ENCODE data around the gene TCAIM.
A peak's percentile ranks its signal among the peaks of the same experiment; 100 is the strongest.

TCAIM gene, protein sequence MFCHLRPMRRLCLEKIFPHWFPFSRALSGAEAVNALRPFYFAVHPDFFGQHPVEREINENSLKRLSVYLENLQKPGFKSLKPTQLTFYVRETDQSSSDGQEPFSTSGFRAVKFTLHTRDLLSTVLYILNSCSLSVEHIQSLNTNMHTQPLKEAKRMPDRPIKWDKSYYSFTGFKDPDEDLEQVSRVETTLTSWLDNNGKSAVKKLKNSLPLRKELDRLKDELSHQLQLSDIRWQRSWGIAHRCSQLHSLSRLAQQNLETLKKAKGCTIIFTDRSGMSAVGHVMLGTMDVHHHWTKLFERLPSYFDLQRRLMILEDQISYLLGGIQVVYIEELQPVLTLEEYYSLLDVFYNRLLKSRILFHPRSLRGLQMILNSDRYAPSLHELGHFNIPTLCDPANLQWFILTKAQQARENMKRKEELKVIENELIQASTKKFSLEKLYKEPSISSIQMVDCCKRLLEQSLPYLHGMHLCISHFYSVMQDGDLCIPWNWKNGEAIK

DNA sequence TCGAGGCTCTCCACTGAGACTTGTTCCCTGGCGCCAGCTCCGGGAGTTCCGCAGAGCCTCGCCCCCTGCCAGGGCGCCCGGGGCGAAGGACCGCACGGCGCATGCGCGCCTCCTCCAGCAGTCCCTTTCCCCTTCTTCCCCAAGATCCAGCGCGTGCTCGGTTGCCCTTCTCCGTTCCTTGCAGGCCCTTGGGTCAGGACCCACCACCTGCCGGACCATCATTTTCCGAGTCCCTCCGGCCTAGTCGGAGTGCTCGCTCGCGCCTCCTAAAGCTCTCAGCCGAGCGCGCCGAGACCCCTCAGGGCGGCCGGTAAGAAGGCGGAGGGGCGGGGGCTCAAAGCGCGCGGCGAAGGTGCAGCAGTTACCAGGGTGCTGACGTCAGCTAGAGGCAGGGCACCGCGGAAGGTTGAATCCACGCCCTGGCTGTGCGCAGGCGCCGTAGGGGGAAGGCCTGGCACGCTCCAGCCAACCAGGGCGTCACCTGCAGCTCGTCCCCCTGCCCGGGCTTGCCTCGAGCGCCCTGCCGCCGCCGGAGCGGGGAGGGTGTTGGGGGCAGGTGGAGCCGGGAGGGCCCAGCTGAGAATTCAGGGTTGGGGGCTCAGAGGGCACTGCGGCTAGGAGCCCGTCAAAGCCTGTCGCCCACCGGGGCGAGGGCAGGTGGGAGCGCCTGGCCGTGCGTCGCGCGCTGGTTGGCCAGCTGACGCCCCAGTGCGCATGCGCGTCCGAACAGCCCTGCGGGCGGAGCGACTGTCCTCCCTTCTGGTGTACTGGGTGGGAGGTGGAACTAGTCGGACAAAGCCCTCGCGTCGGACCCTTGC is at the start of gene TCAIM:
Gene TCAIM, plus strand, starts transcription at position 757 of the 818 bp plus-strand sequence. CDS start 16,017 bp downstream, outside the sequence.
- TF ChIP-seq, protein P1, sequence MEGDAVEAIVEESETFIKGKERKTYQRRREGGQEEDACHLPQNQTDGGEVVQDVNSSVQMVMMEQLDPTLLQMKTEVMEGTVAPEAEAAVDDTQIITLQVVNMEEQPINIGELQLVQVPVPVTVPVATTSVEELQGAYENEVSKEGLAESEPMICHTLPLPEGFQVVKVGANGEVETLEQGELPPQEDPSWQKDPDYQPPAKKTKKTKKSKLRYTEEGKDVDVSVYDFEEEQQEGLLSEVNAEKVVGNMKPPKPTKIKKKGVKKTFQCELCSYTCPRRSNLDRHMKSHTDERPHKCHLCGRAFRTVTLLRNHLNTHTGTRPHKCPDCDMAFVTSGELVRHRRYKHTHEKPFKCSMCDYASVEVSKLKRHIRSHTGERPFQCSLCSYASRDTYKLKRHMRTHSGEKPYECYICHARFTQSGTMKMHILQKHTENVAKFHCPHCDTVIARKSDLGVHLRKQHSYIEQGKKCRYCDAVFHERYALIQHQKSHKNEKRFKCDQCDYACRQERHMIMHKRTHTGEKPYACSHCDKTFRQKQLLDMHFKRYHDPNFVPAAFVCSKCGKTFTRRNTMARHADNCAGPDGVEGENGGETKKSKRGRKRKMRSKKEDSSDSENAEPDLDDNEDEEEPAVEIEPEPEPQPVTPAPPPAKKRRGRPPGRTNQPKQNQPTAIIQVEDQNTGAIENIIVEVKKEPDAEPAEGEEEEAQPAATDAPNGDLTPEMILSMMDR (IDR thresholded peaks at IDR 0.05; ENCODE audit: low read depth, low read length): no peak
- H3K4me3 ChIP-seq (ENCODE audit: low read depth, low read length): peak within 1 kb of the TSS; percentile 93

GRCh38 chr3:44289882-44290462 is 48.6 kb upstream of the TCAIM start:
- H3K4me3 ChIP-seq (ENCODE audit: low read depth, low read length): no peak overlapping the region
- TF ChIP-seq, protein P1 (IDR thresholded peaks at IDR 0.05; ENCODE audit: low read depth, low read length): no peak

GRCh38 chr3:44292276-44292675 is 46.3 kb upstream of the TCAIM start:
- TF ChIP-seq, protein P1 (IDR thresholded peaks at IDR 0.05; ENCODE audit: low read depth, low read length): no peak
- H3K4me3 ChIP-seq (ENCODE audit: low read depth, low read length): no peak overlapping the region

DNA sequence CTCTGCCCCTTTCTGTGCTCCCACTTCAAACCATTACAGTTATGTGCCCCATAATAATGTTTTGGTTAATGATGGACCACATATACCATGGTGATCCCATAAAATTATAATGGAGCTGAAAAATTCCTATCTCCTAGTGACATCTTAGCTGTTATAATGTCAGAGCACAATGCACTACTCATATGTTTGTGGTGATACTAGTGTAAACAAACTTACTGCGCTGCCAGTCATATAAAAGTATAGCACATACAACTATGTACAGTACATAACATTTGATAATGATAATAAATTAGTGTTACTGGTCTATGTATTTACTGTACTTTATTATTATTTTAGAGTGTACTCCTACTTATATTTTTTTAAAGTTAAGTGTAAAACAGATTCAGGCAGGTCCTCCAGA is 45.6 kb upstream of the TCAIM start:
- TF ChIP-seq, protein P1 (IDR thresholded peaks at IDR 0.05; ENCODE audit: low read depth, low read length): no peak
- no peak overlapping the region for H3K4me3 ChIP-seq (ENCODE audit: low read depth, low read length)

DNA sequence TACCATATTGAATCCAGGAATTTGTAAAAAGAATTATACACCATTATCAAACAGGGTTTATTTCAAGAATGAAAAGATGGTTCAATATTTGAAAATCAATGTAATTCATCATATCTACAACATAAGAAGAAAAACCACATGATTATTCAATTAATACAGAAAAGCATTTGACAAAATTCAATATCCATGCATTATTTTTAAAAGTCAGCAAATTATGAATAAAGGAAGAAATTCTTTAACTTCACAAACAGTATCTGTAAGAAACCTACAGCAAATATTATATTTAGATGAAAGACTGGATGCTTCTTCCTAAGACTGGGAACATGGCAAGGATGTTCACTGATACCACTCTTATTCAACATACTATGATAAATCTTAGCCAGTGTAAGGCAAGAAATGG is 41.3 kb upstream of the TCAIM start:
- no peak overlapping the region for H3K4me3 ChIP-seq (ENCODE audit: low read depth, low read length)
- TF ChIP-seq, protein P1 (IDR thresholded peaks at IDR 0.05; ENCODE audit: low read depth, low read length): no peak

- no peak overlapping the region for H3K4me3 ChIP-seq (ENCODE audit: low read depth, low read length)
- TF ChIP-seq, protein P1 (IDR thresholded peaks at IDR 0.05; ENCODE audit: low read depth, low read length): no peak
Observed at GRCh38 chr3:44301746-44302145, 36.8 kb upstream of the TCAIM start.

All from WI38 (cell line).